Measurements from ENCODE around the gene PIK3CA. TPM values are rescaled to one million over a fixed set of nuclear protein-coding genes. Genes with fewer than 3 reads are reported as not detected.
A peak's percentile ranks its signal among the peaks of the same experiment; 100 is the strongest.
"Not testable (repeated sequence)": the region's sequence is repeated elsewhere in the genome, so short reads cannot be mapped to it uniquely, and the experiment has no call there.

PIK3CA gene
- total RNA-seq, 2 donors from 2014 or later: 15.5 to 17.2 TPM

DNA sequence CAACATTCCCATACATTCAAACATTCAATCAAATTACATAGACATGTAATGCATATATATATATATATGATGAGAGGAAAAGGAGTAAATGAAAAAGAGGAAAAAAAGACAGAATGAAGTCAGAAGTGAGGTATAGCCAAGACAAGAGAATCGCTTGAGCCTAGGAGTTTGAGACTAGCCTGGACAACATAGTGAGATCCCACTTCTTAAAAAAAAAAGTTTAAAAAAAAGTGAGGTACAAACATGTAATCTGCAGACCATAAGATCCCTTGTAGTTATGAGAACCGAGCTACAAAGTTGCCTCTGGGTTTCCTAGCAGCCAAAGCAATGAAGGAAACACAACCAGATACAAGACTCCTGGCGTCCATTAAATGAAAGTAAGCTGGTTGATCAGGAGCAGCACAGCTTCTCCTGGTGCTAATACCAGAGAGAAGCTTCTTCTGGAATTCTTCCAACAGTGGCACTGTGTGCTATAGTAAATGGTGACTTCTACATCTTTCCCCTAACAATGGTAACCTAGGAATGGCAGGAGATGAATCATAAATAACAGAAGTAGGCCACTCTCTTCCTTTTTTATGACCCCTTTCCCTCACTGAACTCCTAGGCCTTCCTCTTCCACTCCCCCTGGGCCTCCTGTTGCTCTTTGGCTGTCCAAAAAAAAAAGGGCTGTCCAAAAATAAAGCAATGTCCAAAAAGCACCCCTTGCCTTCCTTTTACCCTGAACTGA is 99.3 kb downstream of the PIK3CA start:
- Histone ChIP-seq H3K36me3 (peaks cover 5% of the 10 kb centered on the region), H3K4me3 (no peak overlapping the region), H3K27ac (no peak overlapping the region), H3K27me3 (no peaks in the 10 kb centered on the region), H3K4me1 (no peaks in the 10 kb centered on the region), H3K9me3 (no peaks in the 10 kb centered on the region)
- TF ChIP-seq, protein P1, sequence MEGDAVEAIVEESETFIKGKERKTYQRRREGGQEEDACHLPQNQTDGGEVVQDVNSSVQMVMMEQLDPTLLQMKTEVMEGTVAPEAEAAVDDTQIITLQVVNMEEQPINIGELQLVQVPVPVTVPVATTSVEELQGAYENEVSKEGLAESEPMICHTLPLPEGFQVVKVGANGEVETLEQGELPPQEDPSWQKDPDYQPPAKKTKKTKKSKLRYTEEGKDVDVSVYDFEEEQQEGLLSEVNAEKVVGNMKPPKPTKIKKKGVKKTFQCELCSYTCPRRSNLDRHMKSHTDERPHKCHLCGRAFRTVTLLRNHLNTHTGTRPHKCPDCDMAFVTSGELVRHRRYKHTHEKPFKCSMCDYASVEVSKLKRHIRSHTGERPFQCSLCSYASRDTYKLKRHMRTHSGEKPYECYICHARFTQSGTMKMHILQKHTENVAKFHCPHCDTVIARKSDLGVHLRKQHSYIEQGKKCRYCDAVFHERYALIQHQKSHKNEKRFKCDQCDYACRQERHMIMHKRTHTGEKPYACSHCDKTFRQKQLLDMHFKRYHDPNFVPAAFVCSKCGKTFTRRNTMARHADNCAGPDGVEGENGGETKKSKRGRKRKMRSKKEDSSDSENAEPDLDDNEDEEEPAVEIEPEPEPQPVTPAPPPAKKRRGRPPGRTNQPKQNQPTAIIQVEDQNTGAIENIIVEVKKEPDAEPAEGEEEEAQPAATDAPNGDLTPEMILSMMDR (IDR thresholded peaks at IDR 0.05): no peak
- DNase-seq (ENCODE audit: low spot score): no peak

DNA sequence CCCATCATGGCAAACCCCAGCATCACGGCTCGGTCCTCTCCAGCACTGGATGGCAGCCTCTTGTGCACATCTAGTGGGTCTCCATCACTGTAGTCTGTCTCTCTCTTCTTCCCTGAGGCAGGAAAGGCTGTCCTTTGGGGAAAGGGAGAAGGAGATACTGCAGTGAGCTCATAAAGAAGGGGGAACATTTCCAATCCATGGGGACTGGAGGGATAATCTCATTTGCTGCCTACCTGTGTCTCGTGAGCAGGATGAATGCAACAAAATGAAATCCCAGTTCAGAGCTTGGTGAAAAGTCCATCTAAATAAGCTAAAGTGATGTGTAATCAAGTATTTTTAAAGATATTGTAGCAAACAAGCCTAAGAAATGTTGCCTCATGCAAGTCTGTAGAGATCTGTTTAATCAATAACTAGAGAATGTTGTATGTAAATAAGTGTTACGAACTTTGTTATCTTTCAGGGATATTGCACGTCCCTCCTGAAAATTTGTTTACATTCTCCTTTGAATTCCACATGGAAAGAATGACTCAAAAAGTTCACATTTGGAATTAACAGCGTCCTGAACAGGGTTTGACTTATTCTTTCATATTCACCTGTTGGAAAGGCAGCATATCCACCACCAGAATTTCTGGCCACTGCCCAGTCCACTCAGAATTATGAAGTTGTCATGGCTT is 102.8 kb downstream of the PIK3CA start, which contains the start of gene KCNMB3:
Gene KCNMB3 (minus strand): TSS at position 312 of the 674 bp plus-strand sequence. CDS start 124 bp downstream, at position 188.
- Histone ChIP-seq H3K4me3 (no peak within 1 kb of the TSS), H3K36me3 (peaks cover 5% of the 10 kb centered on the region), H3K27ac (no peak within 1 kb of the TSS), H3K9me3 (no peaks in the 10 kb centered on the region), H3K27me3 (no peaks in the 10 kb centered on the region), H3K4me1 (no peaks in the 10 kb centered on the region)
- DNase-seq (ENCODE audit: low spot score): no peak
- TF ChIP-seq, protein P1 (IDR thresholded peaks at IDR 0.05): no peak

DNA sequence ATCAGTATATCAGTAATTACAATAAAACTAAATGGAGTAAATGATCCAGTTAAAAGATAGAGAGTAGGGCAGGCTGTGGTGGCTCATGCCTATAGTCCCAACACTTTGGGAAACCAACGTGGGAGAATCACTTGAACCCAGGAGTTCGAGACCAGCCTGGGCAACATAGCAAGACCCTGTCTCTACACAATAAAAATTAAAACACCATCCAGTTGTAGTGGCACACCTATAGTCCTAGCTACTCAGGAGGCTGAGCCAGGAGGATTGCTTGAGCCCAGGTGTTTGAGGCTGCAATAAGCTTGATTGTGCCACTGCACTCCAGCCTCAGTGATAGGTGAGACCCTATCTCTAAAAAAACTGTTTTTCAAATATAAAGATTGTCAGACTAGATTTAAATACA is 108.7 kb downstream of the PIK3CA start:
- H3K9me3 ChIP-seq: no peaks in the 10 kb centered on the region
- H3K36me3 ChIP-seq: no peaks in the 10 kb centered on the region
- no peaks in the 10 kb centered on the region for H3K27me3 ChIP-seq
- TF ChIP-seq, protein P1 (IDR thresholded peaks at IDR 0.05): no peak
- no peak overlapping the region for H3K4me3 ChIP-seq
- DNase-seq (ENCODE audit: low spot score): no peak
- H3K27ac ChIP-seq: no peak overlapping the region
- H3K4me1 ChIP-seq: no peaks in the 10 kb centered on the region

DNA sequence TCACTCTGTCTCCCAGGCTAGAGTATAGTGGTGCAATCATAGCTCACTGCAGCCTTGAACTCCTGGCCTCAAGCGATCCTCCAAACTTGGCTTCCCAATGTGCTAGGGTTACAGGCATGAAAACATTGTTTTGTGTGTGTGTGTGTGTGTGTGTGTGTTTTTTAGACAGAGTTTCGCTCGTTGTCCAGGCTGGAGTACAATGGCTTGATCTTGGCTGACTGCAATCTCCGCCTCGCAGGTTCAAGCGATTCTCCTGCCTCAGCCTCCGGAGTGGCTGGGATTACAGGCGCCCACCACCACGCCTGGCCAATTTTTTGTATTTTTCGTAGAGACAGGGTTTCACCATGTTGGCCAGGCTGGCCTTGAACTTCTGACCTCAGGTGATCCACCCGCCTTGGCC is 109.6 kb downstream of the PIK3CA start:
- H3K27ac ChIP-seq; DNase-seq (ENCODE audit: low spot score); H3K4me3 ChIP-seq; H3K27me3 ChIP-seq; H3K4me1 ChIP-seq; H3K36me3 ChIP-seq; H3K9me3 ChIP-seq: not testable (repeated sequence)

DNA sequence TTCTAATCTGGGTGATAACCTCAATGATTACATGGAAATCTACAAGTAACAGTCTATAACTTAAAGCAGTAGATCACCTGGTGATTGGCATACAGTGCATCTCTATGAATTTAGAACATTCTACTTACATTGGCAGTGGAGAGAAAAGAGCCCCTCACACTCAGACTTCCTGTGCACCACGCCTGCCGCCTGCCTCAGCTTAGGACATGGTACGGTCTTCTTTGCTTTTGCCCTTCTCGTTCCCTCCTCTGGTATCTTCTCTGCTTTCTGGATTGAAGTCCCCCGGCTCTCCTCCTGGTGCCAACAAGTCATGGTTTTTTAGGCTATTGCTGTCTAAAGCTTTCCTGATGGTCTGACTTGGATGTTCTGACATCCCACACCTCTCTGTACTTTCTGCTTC is 110.7 kb downstream of the PIK3CA start:
- Histone ChIP-seq H3K4me3 (no peak overlapping the region), H3K27me3 (no peaks in the 10 kb centered on the region), H3K27ac (no peak overlapping the region), H3K36me3 (no peaks in the 10 kb centered on the region), H3K9me3 (no peaks in the 10 kb centered on the region), H3K4me1 (no peaks in the 10 kb centered on the region)
- DNase-seq (ENCODE audit: low spot score): no peak
- TF ChIP-seq, protein P1 (IDR thresholded peaks at IDR 0.05): no peak

DNA sequence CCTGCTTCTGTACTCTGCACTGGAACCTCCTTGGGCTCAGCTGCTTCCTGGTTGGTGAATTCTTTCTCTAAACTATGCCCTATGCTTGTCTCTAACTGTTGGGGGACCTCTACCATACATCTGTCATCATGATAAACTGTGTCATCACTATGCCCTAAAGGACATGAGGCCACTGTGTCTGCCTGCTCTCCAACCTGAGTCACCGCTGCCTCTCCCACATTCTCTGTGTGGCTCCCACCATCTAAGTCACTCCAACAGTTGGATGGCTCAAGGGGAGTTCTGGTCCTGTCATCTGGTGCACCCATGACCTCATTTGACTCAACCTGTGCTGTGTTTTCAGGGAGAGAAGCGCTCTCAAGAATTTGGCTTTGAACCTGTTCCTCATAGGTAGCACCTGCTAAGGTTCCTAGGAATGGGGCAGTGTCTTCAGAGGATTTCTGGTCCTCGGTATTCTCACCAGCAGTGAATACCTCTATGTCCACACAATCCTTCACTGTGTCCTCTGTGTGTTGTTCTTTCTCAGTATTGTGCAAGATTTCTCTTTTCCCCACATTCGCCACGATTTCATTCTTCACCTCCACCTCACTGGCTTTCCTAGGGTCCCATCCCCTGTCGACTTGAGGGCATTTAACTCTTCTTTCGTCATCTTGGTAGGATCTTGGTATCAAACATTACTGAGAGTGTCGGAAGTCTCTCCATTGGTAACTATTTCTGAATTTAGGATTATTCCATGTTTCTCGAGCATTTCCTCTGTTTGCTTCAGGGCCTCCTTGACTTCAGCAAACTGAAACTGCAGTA is 112.0 kb downstream of the PIK3CA start:
- not testable (repeated sequence) for H3K9me3 ChIP-seq; DNase-seq (ENCODE audit: low spot score); H3K27me3 ChIP-seq; H3K4me1 ChIP-seq; H3K27ac ChIP-seq; H3K36me3 ChIP-seq
- H3K4me3 ChIP-seq: peak overlapping the region; percentile 78 to 79

Measured in right atrium auricular region (tissue), 2 donors.